ENCODE measurements around the gene TRAF3IP1.

GRCh38 chr2:238344035-238344434, 23.7 kb downstream of the TRAF3IP1 start:
- no peak for TF ChIP-seq RAD21 (conservative IDR thresholded peaks at IDR 0.05)
- TF ChIP-seq CTCF (IDR thresholded peaks at IDR 0.05; ENCODE audit: poor library complexity, severe bottlenecking), result no peak
- no peak for TF ChIP-seq REST (IDR thresholded peaks at IDR 0.05; ENCODE audit: borderline replicate concordance)
- TF ChIP-seq EZH2 (IDR thresholded peaks at IDR 0.05; ENCODE audit: borderline replicate concordance, insufficient read depth, low read length, poor library complexity, severe bottlenecking), result no peak

Measured in neural cell (in vitro differentiated cells).